Prostate gland (tissue), 1 donor: ENCODE measurements around the gene RAB6A.

Experiments used
- POLR2A ChIP-seq: fragments of 450-650 bp; IDR thresholded peaks from one replicate; pipeline ENCODE4 v1.6.1; 2016; ENCODE audit warnings: antibody characterized with exemption, mild to moderate bottlenecking
- POLR2AphosphoS5 ChIP-seq: sonication (generic); formaldehyde crosslinking; IDR thresholded peaks from one replicate; pipeline ENCODE4 v1.6.1; 2017; ENCODE audit warnings: antibody characterized with exemption

DNA sequence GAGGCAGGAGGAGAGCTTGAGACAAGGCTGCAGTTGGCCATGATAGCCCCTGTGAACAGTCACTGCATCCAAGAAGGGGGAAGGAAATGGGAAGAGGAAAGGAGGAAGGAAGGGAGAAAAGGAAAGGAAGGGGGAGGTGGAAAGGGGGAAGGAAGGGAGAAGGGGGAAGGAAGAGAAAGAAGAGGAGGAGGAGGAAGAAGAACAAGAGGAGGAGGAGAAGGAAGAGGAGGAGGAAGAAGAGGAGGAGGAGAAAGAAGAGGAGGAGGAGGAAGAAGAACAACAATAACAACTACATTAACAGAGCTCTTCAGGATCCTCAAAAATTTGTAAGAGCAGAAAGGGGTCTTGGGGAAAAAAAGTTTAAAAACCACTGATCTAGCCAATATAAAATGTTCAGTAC, 5.2 kb downstream of the RAB6A start:
- TF ChIP-seq POLR2AphosphoS5 (no peak), POLR2A (no peak)
